OCI-LY3 (cell line): ENCODE measurements around the gene ADM5.
A peak's percentile ranks its signal among the peaks of the same experiment; 100 is the strongest.

Source experiments
- H2AFZ ChIP-seq: fragments of 200-600, 300-600 bp; shearing (Covaris generic); 2 replicates; pipeline ENCODE4 v1.6.0; 2014; ENCODE audit warnings: antibody characterized with exemption, low read depth, low read length
- H3K27ac ChIP-seq: fragments of 200-600, 300-600 bp; sonication (generic); 2 replicates; pipeline ENCODE4 v1.5.1; 2014; ENCODE audit warnings: mild to moderate bottlenecking, low read length, moderate library complexity, mixed read lengths
- H3K27me3 ChIP-seq: fragments of 200-600, 300-600 bp; sonication (generic); 2 replicates; pipeline ENCODE4 v1.6.1; 2014; ENCODE audit warnings: low read depth, low read length, mixed read lengths
- H3K36me3 ChIP-seq: fragments of 200-600, 300-600 bp; sonication (generic); replicated peaks from 2 replicates; pipeline ENCODE3; 2014; ENCODE audit warnings: low read depth, low read length, mixed read lengths
- H3K4me1 ChIP-seq: fragments of 300-600, 200-600 bp; sonication (generic); 2 replicates; pipeline ENCODE4 v1.6.1; 2014; ENCODE audit warnings: low read length, mixed read lengths
- H3K4me2 ChIP-seq: fragments of 200-600, 300-600 bp; sonication (generic); 2 replicates; pipeline ENCODE4 v1.6.1; 2014; ENCODE audit warnings: low read length, mixed read lengths
- H3K4me3 ChIP-seq: fragments of 300-600, 200-600 bp; sonication (generic); 2 replicates; pipeline ENCODE4 v1.5.1; 2014; ENCODE audit warnings: antibody characterized with exemption, mild to moderate bottlenecking, low read length, moderate library complexity
- H3K79me2 ChIP-seq: fragments of 300-600, 200-600 bp; shearing (Covaris generic); 2 replicates; pipeline ENCODE4 v1.6.1; 2014; ENCODE audit warnings: mild to moderate bottlenecking, low read length, mixed read lengths
- H3K9ac ChIP-seq: fragments of 300-600, 200-600 bp; shearing (Covaris generic); 2 replicates; pipeline ENCODE4 v1.6.0; 2014; ENCODE audit warnings: mild to moderate bottlenecking, low read length, moderate library complexity
- H3K9me3 ChIP-seq: fragments of 200-600, 300-600 bp; shearing (Covaris generic); 2 replicates; pipeline ENCODE4 v1.6.1; 2014; ENCODE audit warnings: low read length, mixed read lengths; ENCODE audit not compliant: insufficient read depth
- H4K20me1 ChIP-seq: fragments of 200-600, 300-600 bp; sonication (generic); 2 replicates; pipeline ENCODE4 v1.6.1; 2016; ENCODE audit warnings: low read length, mixed read lengths; ENCODE audit not compliant: insufficient read depth
- EZH2phosphoT487 ChIP-seq: fragments of 200-600 bp; shearing (Covaris generic); IDR thresholded peaks from 2 replicates; pipeline ENCODE4 v1.6.1; 2018; ENCODE audit warnings: antibody characterized with exemption, mixed run types, low read depth
- TF ChIP-seq, protein P1 (sequence below): fragments of 200-600, 300-600 bp; sonication (generic); IDR thresholded peaks from 2 replicates; pipeline ENCODE4 v1.5.1; 2014; ENCODE audit warnings: antibody characterized with exemption, low read length, low read depth

Gene ADM5

DNA sequence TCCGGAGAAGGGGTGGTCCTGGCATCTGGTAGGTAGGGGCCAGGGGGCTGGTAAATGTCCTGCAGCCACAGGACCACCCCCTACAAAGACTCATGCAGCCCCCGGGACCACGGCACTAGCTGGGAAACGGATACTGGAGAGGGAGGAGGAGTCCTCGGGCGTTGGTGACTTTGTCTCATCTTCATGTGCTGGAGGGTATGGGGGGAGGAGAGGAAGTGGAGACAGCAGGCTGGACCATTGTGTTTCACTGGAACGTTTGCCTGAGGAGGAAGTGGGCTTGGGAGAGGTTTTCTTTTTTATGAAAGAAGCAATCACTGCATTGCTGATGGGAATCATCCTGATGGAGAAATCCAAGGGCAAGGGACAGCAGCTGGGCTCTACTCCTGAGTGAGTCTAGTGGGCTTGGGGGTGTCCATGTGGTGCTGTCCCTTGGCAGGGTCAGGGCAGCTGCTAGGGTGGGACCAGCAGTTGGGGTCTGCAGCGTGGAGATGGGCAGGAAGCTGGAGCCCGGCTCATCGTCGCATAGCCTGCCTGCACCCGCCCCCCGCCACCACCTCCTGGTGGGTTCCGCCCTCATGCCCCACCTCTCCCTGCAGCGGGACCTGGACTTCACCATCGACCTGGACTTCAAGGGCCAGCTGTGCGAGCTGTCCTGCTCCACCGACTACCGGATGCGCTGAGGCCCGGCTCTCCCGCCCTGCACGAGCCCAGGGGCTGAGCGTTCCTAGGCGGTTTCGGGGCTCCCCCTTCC lies 1.7 kb upstream of the ADM5 start:
- Histone ChIP-seq H3K4me3 (no peak overlapping the region), H3K4me1 (peaks cover 21% of the 10 kb centered on the region), H3K36me3 (peaks cover 75% of the 10 kb centered on the region), H2AFZ (no peak overlapping the region), H3K9ac (no peak overlapping the region), H3K79me2 (peaks cover 30% of the 10 kb centered on the region), H3K4me2 (no peak overlapping the region), H3K27me3 (no peaks in the 10 kb centered on the region), H4K20me1 (peaks cover 65% of the 10 kb centered on the region), H3K27ac (peak overlapping the region; percentile 20; the same call in 1 of the 2 replicates), H3K9me3 (no peaks in the 10 kb centered on the region)
- no peak for TF ChIP-seq EZH2phosphoT487
- TF ChIP-seq, protein P1, sequence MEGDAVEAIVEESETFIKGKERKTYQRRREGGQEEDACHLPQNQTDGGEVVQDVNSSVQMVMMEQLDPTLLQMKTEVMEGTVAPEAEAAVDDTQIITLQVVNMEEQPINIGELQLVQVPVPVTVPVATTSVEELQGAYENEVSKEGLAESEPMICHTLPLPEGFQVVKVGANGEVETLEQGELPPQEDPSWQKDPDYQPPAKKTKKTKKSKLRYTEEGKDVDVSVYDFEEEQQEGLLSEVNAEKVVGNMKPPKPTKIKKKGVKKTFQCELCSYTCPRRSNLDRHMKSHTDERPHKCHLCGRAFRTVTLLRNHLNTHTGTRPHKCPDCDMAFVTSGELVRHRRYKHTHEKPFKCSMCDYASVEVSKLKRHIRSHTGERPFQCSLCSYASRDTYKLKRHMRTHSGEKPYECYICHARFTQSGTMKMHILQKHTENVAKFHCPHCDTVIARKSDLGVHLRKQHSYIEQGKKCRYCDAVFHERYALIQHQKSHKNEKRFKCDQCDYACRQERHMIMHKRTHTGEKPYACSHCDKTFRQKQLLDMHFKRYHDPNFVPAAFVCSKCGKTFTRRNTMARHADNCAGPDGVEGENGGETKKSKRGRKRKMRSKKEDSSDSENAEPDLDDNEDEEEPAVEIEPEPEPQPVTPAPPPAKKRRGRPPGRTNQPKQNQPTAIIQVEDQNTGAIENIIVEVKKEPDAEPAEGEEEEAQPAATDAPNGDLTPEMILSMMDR = no peak

DNA sequence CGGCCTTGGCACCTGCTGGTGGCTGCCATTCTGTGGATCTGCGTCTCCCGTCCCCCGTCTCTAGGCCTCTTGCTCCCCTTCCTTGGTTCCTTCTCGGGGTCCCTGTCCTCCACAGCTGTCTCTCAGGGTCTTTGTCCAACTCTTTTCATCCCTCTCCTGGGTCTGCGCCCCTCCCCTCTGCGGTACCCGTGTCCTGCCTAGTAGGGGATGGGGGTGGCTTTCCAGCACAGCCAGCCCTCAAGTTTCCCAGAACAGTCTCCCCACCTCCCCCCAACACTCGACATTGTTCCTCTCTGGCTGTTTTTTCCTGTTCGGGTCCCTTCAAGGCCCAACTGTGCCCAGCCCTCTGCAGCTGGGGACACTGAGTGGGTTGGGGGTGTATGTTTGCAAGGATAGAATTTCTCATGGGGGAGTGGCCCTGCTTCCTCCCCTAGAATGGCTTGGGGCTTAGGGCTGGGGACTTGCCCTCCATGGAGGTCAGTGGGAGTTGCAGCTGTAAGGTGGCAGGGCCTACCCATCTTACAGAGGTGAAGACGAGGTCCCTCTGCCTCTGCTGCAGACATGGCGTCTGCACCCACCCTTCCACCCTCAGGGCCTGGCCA lies 762 bp upstream of the ADM5 start:
- peaks cover 58% of the 10 kb centered on the region for H4K20me1 ChIP-seq
- no peak overlapping the region for H3K9ac ChIP-seq
- H2AFZ ChIP-seq = no peak overlapping the region
- H3K4me3 ChIP-seq = no peak overlapping the region
- H3K36me3 ChIP-seq = peaks cover 74% of the 10 kb centered on the region
- peaks cover 23% of the 10 kb centered on the region for H3K79me2 ChIP-seq
- H3K27ac ChIP-seq = peak overlapping the region; percentile 20; the same call in 1 of the 2 replicates
- H3K4me1 ChIP-seq = peaks cover 16% of the 10 kb centered on the region; the same call in 1 of the 2 replicates
- H3K27me3 ChIP-seq = no peaks in the 10 kb centered on the region
- no peak for TF ChIP-seq EZH2phosphoT487
- TF ChIP-seq, protein P1 = no peak
- no peaks in the 10 kb centered on the region for H3K9me3 ChIP-seq
- no peak overlapping the region for H3K4me2 ChIP-seq

DNA sequence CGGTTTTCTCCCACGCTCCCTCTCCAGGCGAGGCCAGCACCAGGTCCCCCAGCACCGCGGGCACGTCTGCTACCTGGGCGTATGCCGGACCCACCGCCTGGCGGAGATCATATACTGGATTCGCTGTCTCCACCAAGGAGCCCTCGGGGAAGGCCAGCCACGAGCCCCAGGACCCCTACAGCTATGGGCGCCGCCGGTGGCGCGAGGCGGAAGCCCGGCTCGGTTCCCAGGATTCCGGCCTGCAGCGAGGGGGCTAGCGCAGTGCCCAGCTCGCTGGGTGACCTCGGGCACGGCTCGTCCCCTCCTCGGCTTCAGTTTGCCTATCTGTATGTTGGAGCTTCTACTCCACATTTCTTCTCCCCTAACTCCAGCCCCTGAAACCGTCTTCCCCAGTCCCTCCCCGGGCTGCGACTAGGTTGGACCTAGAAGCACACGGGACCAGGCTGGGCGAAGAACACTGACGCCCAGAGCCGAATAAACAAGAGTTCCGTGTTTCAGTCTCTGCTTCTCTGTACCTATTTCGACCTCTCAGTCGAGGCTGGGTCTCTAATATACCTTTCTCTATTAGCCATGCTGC lies 773 bp downstream of the ADM5 start:
- Histone ChIP-seq H3K9me3 (no peaks in the 10 kb centered on the region), H4K20me1 (peaks cover 44% of the 10 kb centered on the region), H3K4me1 (peaks cover 16% of the 10 kb centered on the region; the same call in 1 of the 2 replicates), H3K36me3 (peaks cover 59% of the 10 kb centered on the region), H3K4me3 (no peak overlapping the region), H3K27me3 (no peaks in the 10 kb centered on the region), H3K79me2 (peaks cover 8% of the 10 kb centered on the region; the same call in 1 of the 2 replicates), H3K9ac (no peak overlapping the region), H3K4me2 (no peak overlapping the region), H3K27ac (no peak overlapping the region), H2AFZ (no peak overlapping the region)
- TF ChIP-seq, protein P1 = no peak
- no peak for TF ChIP-seq EZH2phosphoT487

DNA sequence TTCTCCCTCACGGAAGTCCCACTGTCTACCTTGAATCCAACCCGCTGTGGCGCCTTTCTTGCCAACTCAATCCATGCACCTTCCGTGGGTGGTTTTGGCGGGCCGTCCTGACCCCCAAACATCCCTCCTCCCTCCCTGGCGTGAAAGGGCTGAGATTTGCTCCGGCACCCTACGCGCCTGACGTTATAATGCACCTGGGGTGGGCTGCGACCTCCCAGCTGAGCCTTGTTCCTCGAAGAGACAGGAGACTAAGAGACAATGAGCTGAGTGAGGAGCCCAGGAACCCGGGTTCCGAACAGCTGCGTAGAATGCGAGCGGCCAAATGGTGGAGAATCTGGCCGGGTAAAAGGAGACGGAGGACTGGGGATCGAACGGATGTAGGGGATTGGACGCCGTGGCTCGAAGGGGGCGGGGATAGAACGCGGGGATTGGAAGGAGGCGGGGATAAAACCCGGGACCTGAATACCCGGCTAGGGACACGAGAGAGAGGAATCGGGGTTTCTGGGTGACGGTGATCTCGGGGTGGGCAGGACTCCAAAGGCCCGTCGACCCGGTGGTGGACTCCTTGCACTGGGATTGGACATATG lies 1.4 kb downstream of the ADM5 start, which contains the start of gene CPT1C:
Gene CPT1C, plus strand, starts transcription at position 461 of the 587 bp plus-strand sequence. CDS start 1,137 bp downstream, outside the sequence.
- TF ChIP-seq EZH2phosphoT487 = no peak
- TF ChIP-seq, protein P1 = no peak
- no peaks in the 10 kb centered on the region for H3K27me3 ChIP-seq
- H3K79me2 ChIP-seq = peaks cover 4% of the 10 kb centered on the region; the same call in 1 of the 2 replicates
- no peak within 1 kb of the TSS for H3K27ac ChIP-seq
- H2AFZ ChIP-seq = no peak within 1 kb of the TSS
- H3K4me3 ChIP-seq = no peak within 1 kb of the TSS
- no peaks in the 10 kb centered on the region for H3K9me3 ChIP-seq
- peaks cover 54% of the 10 kb centered on the region for H3K36me3 ChIP-seq
- peaks cover 38% of the 10 kb centered on the region for H4K20me1 ChIP-seq
- no peak within 1 kb of the TSS for H3K9ac ChIP-seq
- peaks cover 16% of the 10 kb centered on the region; the same call in 1 of the 2 replicates for H3K4me1 ChIP-seq
- H3K4me2 ChIP-seq = no peak within 1 kb of the TSS
